IMR-90 (cell line): ENCODE measurements around the gene TSR1. TPM values are rescaled to one million over a fixed set of nuclear protein-coding genes. Genes with fewer than 3 reads are reported as not detected.

Experiments used
- ATAC-seq: fragments of 200-7000 bp; cut with Tn5 transposase; 2 replicates; pipeline ENCODE4 v1.9.1; 2020; ENCODE audit warnings: low read depth, mild to moderate bottlenecking, moderate library complexity
- BruUV-seq: library from RNA; stranded (reverse); fragments of 400-500 nt; replicated peaks from 2 replicates; lab custom pipeline; 2021; lab: Mats Ljungman, UMichigan
- CTCF ChIA-PET: fragments of 300-600 bp; formaldehyde crosslinking; extraction: SDS; loops from one replicate; lab custom pipeline; 2021; ENCODE audit warnings: antibody characterized with exemption; lab: Yijun Ruan, JAX
- POLR2A ChIA-PET: fragments of 300-600 bp; sonication (Branson Sonifier 250); formaldehyde crosslinking; loops from one replicate; lab custom pipeline; 2022; ENCODE audit warnings: antibody characterized with exemption; ENCODE audit not compliant: unreplicated experiment; lab: Charles Lee
- DNase-seq: peaks from one replicate; pipeline ENCODE4 v3.0.0; 2013
- H2AFZ ChIP-seq: replicated peaks from 2 replicates; pipeline ENCODE3; 2013; ENCODE audit warnings: low read length, mild to moderate bottlenecking; ENCODE audit not compliant: poor library complexity
- H2AK5ac ChIP-seq: 2 replicates; pipeline ENCODE4 v1.6.1; 2013; ENCODE audit warnings: low read depth, low read length, inconsistent platforms
- H2AK9ac ChIP-seq: replicated peaks from 2 replicates; pipeline ENCODE3; 2013; ENCODE audit warnings: mild to moderate bottlenecking, low read depth, low read length, moderate library complexity; ENCODE audit not compliant: poor library complexity
- H2BK120ac ChIP-seq: 2 replicates; pipeline ENCODE4 v1.6.1; 2013; ENCODE audit warnings: low read depth, low read length, inconsistent platforms
- H2BK15ac ChIP-seq: 3 replicates; pipeline ENCODE4 v1.6.1; 2013; ENCODE audit warnings: low read depth, low read length, inconsistent platforms
- H2BK20ac ChIP-seq: 2 replicates; pipeline ENCODE4 v1.6.1; 2013; ENCODE audit warnings: low read depth, mild to moderate bottlenecking, inconsistent platforms, low read length, moderate library complexity
- H2BK5ac ChIP-seq: 2 replicates; pipeline ENCODE4 v1.6.1; 2013; ENCODE audit warnings: mild to moderate bottlenecking, low read depth, low read length, inconsistent platforms; ENCODE audit not compliant: poor library complexity, severe bottlenecking
- H3K14ac ChIP-seq: replicated peaks from 2 replicates; pipeline ENCODE4 v1.6.1; 2013; ENCODE audit warnings: low read depth, low read length, inconsistent platforms
- H3K18ac ChIP-seq: 2 replicates; pipeline ENCODE4 v1.6.1; 2013; ENCODE audit warnings: low read depth, low read length, control low read depth
- H3K23ac ChIP-seq: 2 replicates; pipeline ENCODE4 v1.6.1; 2013; ENCODE audit warnings: low read depth, low read length, inconsistent platforms
- H3K27ac ChIP-seq: 2 replicates; pipeline ENCODE4 v1.5.1; 2013; ENCODE audit warnings: mild to moderate bottlenecking, control low read depth, low read length; ENCODE audit not compliant: insufficient read depth
- H3K27me3 ChIP-seq: 2 replicates; pipeline ENCODE4 v1.6.1; 2013; ENCODE audit warnings: low read length; ENCODE audit not compliant: control insufficient read depth, insufficient read depth
- H3K36me3 ChIP-seq: 2 replicates; pipeline ENCODE4 v1.6.1; 2013; ENCODE audit warnings: low read length, mixed read lengths; ENCODE audit not compliant: control insufficient read depth, insufficient read depth
- H3K4ac ChIP-seq: 2 replicates; pipeline ENCODE4 v1.6.1; 2013; ENCODE audit warnings: low read depth, low read length, inconsistent platforms
- H3K4me1 ChIP-seq: 2 replicates; pipeline ENCODE4 v1.6.1; 2013; ENCODE audit warnings: low read length, mixed read lengths; ENCODE audit not compliant: control insufficient read depth, insufficient read depth
- H3K4me2 ChIP-seq: 2 replicates; pipeline ENCODE4 v1.6.1; 2013; ENCODE audit warnings: low read depth, mild to moderate bottlenecking, control low read depth, low read length, moderate library complexity
- H3K4me3 ChIP-seq: 2 replicates; pipeline ENCODE4 v1.5.1; 2013; ENCODE audit warnings: low read depth, mild to moderate bottlenecking, control low read depth, low read length, moderate library complexity; ENCODE audit not compliant: insufficient read depth
- H3K56ac ChIP-seq: 2 replicates; pipeline ENCODE4 v1.6.1; 2013; ENCODE audit warnings: low read length, inconsistent platforms; ENCODE audit not compliant: insufficient read depth; ENCODE audit errors: extremely low read depth
- H3K79me1 ChIP-seq, 2 experiments: 2 replicates each; pipeline ENCODE4 v1.6.1; 2013; ENCODE audit warnings: low read length in 2 of 2, inconsistent platforms in 1 of 2, low read depth in 1 of 2
- H3K9ac ChIP-seq: 2 replicates; pipeline ENCODE4 v1.6.1; 2013; ENCODE audit warnings: low read depth, low read length, control low read depth
- H3K9me1 ChIP-seq: 2 replicates; pipeline ENCODE4 v1.6.1; 2013; ENCODE audit warnings: low read length, inconsistent platforms; ENCODE audit not compliant: insufficient read depth
- H3K9me3 ChIP-seq: 2 replicates; pipeline ENCODE4 v1.6.1; 2013; ENCODE audit warnings: low read length; ENCODE audit not compliant: control insufficient read depth, insufficient read depth
- H4K20me1 ChIP-seq: 2 replicates; pipeline ENCODE4 v1.6.1; 2013; ENCODE audit warnings: low read length, inconsistent platforms; ENCODE audit not compliant: insufficient read depth
- H4K5ac ChIP-seq: 2 replicates; pipeline ENCODE4 v1.6.1; 2013; ENCODE audit warnings: mild to moderate bottlenecking, low read depth, low read length, control low read depth
- H4K8ac ChIP-seq, 2 experiments: 2 replicates each; pipeline ENCODE4 v1.6.1; 2013; ENCODE audit warnings: low read depth in 2 of 2, low read length in 2 of 2, control low read depth in 1 of 2, inconsistent platforms in 1 of 2
- H4K91ac ChIP-seq: 2 replicates; pipeline ENCODE4 v1.6.1; 2013; ENCODE audit warnings: low read depth, low read length, inconsistent platforms; ENCODE audit not compliant: insufficient read depth
- NFE2L2 ChIP-seq: fragments of 150-350 bp; IDR thresholded peaks from 2 replicates; pipeline ENCODE4 v1.6.1; 2016; ENCODE audit warnings: low read depth, mild to moderate bottlenecking, low read length
- WGBS, 2 experiments: methylation state at CpG; one replicate each; pipeline versions ENCODE4 v1.1.5 to v1.1.7; 2013; ENCODE audit warnings: missing lambda C conversion rate in 2 of 2; ENCODE audit not compliant: insufficient read length in 1 of 2; ENCODE audit errors: extremely low coverage in 2 of 2; 5-methylcytosine and 5-hydroxymethylcytosine counted together
- dilution Hi-C: fragments of 300-500 bp; cut with HindIII; formaldehyde crosslinking; loops from one replicate; pipeline ENCODE4 v1.14.3; 2018; ENCODE audit warnings: low sequenced_read_pairs; ENCODE audit not compliant: unreplicated experiment
- in situ Hi-C: fragments of 300-500 bp; cut with MboI; formaldehyde crosslinking; loops from 3 replicates; pipeline ENCODE4 v1.14.3; 2019; ENCODE audit warnings: low sequenced_read_pairs, inconsistent platforms, mixed read lengths
- intact Hi-C: fragments of 100-400 bp; cut with micrococcal nuclease; formaldehyde crosslinking; loops from 2 replicates; pipeline ENCODE4 v1.10.0; 2022
- polyA plus RNA-seq, 3 experiments: library from polyadenylated mRNA; depleted of rRNA; stranded (reverse); fragments of >200 nt; gene quantifications; 2 replicates each; pipeline ENCODE4 v1.2.3, GENCODE V29; 2012; ENCODE audit warnings: low replicate concordance in 1 of 3
- total RNA-seq: library from RNA; depleted of rRNA; stranded (reverse); fragments of >200 nt; gene quantifications from 2 replicates; pipeline ENCODE4 v1.2.3, GENCODE V29; 2012
- TF ChIP-seq, protein P1 (sequence below): fragments of 150-350 bp; IDR thresholded peaks from 2 replicates; pipeline ENCODE4 v1.6.1; 2016; ENCODE audit warnings: low read depth, mild to moderate bottlenecking, low read length, moderate library complexity, borderline replicate concordance
- TF ChIP-seq, protein P2 (sequence below): fragments of 150-350 bp; IDR thresholded peaks from 2 replicates; pipeline ENCODE4 v1.6.1; 2017; ENCODE audit warnings: mild to moderate bottlenecking, antibody characterized with exemption, low read length, low read depth

TSR1 gene
- total and polyA plus RNA-seq, 2 of the 4 experiments (the other 2 are of a cell fraction), result 22.6 to 72.6 TPM

DNA sequence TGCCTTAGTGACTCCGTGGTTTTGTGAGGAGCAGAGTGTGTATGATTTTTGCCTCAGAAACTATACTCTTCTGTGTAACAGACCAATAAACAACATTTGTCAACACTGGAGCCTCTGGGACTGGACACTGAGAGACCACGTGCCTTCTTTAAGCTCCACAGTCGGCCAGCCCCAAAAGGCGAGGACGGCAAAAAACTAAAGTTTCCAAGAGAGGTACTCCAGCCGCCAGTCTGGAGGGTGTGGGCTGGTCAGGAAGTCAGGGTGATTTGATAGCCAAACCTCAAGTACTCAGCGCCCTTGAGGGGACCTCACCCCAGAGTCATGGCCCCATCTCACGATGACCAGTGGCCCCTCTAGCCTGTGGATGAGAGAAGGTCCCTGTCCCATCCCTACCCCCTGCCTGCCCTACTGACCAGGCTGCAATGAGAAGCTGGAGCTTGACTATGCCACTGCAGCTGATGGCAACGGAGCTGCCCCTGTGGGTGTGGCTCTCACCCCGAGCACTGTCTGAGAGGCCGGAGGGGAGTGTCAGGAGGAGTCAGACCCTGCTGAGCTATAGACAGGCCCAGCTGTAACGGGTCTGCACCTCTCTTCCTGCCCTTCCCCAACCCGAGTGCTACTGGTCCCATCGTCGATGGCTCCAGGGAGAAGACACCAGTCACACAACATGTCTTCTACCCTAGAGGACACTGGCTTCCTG lies 44.8 kb upstream of the TSR1 start:
- H3K9ac ChIP-seq, result no peak overlapping the region
- peaks cover 0 to 3% of the 10 kb centered on the region in 2 experiments; a peak in 1 of 4 replicates for H3K79me1 ChIP-seq
- H3K36me3 ChIP-seq, result peaks cover 54% of the 10 kb centered on the region
- ChIA-PET CTCF (interaction anchor here (1.2 to 3.2 kb wide), 5 partner anchors 11 to 36 kb away, joined by 4 to 64 read pairs (median 8); no protein-coding TSS in a partner anchor), POLR2A (no interaction called here)
- BruUV-seq, result no TSS peak
- DNase-seq (no peak), ATAC-seq (no peak)
- no peak overlapping the region for H3K56ac ChIP-seq
- H4K5ac ChIP-seq, result no peak overlapping the region
- no peak overlapping the region for H2AK5ac ChIP-seq
- TF ChIP-seq, protein P1, sequence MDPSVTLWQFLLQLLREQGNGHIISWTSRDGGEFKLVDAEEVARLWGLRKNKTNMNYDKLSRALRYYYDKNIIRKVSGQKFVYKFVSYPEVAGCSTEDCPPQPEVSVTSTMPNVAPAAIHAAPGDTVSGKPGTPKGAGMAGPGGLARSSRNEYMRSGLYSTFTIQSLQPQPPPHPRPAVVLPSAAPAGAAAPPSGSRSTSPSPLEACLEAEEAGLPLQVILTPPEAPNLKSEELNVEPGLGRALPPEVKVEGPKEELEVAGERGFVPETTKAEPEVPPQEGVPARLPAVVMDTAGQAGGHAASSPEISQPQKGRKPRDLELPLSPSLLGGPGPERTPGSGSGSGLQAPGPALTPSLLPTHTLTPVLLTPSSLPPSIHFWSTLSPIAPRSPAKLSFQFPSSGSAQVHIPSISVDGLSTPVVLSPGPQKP, result no peak
- TF ChIP-seq NFE2L2, result no peak
- TF ChIP-seq, protein P2, sequence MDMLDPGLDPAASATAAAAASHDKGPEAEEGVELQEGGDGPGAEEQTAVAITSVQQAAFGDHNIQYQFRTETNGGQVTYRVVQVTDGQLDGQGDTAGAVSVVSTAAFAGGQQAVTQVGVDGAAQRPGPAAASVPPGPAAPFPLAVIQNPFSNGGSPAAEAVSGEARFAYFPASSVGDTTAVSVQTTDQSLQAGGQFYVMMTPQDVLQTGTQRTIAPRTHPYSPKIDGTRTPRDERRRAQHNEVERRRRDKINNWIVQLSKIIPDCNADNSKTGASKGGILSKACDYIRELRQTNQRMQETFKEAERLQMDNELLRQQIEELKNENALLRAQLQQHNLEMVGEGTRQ, result no peak
- H3K23ac ChIP-seq, result no peak overlapping the region
- dilution Hi-C loops (no loop called here), in situ Hi-C loops (no loop called here), intact Hi-C loops (no loop called here)
- no peak overlapping the region for H2AFZ ChIP-seq
- peak overlapping the region; percentile 79 for H2AK9ac ChIP-seq
- H3K14ac ChIP-seq, result no peak overlapping the region
- H3K9me1 ChIP-seq, result 0 out of 2 replicates have a peak, but pooled peaks cover 3% of the 10 kb centered on the region
- H3K4me2 ChIP-seq, result no peak overlapping the region
- no peak overlapping the region for H3K4me3 ChIP-seq
- H2BK120ac ChIP-seq, result no peak overlapping the region
- H4K91ac ChIP-seq, result no peak overlapping the region
- H2BK5ac ChIP-seq, result no peak overlapping the region
- no peak overlapping the region for H4K8ac ChIP-seq
- no peak overlapping the region for H3K18ac ChIP-seq
- H3K4me1 ChIP-seq, result peaks cover 2% of the 10 kb centered on the region; the same call in 1 of the 2 replicates
- no peak overlapping the region for H2BK15ac ChIP-seq
- peaks cover 3% of the 10 kb centered on the region; the same call in 1 of the 2 replicates for H4K20me1 ChIP-seq
- H3K4ac ChIP-seq, result no peak overlapping the region
- H3K9me3 ChIP-seq, result no peaks in the 10 kb centered on the region
- no peak overlapping the region for H2BK20ac ChIP-seq
- no peak overlapping the region for H3K27ac ChIP-seq
- 82% methylated on average over 4 of the region's 15 CpGs; no CpG with 5 or more reads in 1 of the 2 experiments for WGBS, 2 experiments
- H3K27me3 ChIP-seq, result no peaks in the 10 kb centered on the region
